Neural crest cell (in vitro differentiated cells): Measurements from ENCODE around the gene RIMS1. TPM values are rescaled to one million over a fixed set of nuclear protein-coding genes. Genes with fewer than 3 reads are reported as not detected.

Experiments used
- DNase-seq: peaks from one replicate; pipeline ENCODE4 v3.0.0; 2021; ENCODE audit warnings: low read depth, mixed read lengths, low spot score
- H3K27ac Mint-ChIP-seq: one replicate; pipeline ENCODE4 v1.8.0; 2021; ENCODE audit warnings: mild to moderate bottlenecking, mixed read lengths; ENCODE audit not compliant: unreplicated experiment
- H3K27me3 Mint-ChIP-seq: 2 replicates; pipeline ENCODE4 v1.8.0; 2021; ENCODE audit warnings: low read depth, mild to moderate bottlenecking, mixed read lengths
- H3K36me3 Mint-ChIP-seq: 2 replicates; pipeline ENCODE4 v1.8.0; 2021; ENCODE audit warnings: low read depth, mild to moderate bottlenecking, mixed read lengths
- H3K4me1 Mint-ChIP-seq: 2 replicates; pipeline ENCODE4 v1.8.0; 2021; ENCODE audit warnings: mixed read lengths
- H3K4me3 Mint-ChIP-seq: one replicate; pipeline ENCODE4 v1.8.0; 2021; ENCODE audit warnings: mild to moderate bottlenecking, mixed read lengths
- H3K9me3 Mint-ChIP-seq: 2 replicates; pipeline ENCODE4 v1.8.0; 2021; ENCODE audit warnings: mixed read lengths
- total RNA-seq: library from RNA; stranded (reverse); gene quantifications from 2 replicates; pipeline ENCODE4 v1.2.1, GENCODE V29; 2021
- TF ChIP-seq, protein P1 (sequence below): fragments of 200-600 bp; sonication (generic); conservative IDR thresholded peaks from 2 replicates; pipeline ENCODE4 v1.5.0; 2021; ENCODE audit warnings: antibody characterized with exemption, mild to moderate bottlenecking

Gene RIMS1
- total RNA-seq, 1 donor from 2014 or later: 4.5 TPM

DNA sequence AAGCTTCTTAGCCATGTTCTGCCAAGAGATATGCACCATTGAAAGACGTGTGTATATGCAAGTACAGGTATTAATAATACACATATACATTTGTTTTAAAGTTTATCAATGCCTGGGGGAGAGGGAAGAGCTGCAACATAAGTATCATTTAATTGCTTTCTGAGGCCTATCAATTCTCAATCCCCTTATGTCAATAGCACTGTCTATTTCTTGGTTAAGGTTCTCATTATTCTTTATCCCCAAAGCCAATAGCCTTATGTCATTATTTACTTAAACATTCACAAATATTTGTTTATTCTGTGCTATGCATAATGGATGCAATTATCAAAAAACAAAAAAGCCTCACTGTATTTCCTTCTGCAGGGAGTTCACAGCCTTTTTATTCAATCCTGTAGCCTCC is 385.2 kb downstream of the RIMS1 start:
- H3K27me3 Mint-ChIP-seq: no peaks in the 10 kb centered on the region
- no peaks in the 10 kb centered on the region for H3K4me1 Mint-ChIP-seq
- H3K27ac Mint-ChIP-seq: no peak overlapping the region
- H3K36me3 Mint-ChIP-seq: no peaks in the 10 kb centered on the region
- no peaks in the 10 kb centered on the region for H3K9me3 Mint-ChIP-seq
- TF ChIP-seq, protein P1, sequence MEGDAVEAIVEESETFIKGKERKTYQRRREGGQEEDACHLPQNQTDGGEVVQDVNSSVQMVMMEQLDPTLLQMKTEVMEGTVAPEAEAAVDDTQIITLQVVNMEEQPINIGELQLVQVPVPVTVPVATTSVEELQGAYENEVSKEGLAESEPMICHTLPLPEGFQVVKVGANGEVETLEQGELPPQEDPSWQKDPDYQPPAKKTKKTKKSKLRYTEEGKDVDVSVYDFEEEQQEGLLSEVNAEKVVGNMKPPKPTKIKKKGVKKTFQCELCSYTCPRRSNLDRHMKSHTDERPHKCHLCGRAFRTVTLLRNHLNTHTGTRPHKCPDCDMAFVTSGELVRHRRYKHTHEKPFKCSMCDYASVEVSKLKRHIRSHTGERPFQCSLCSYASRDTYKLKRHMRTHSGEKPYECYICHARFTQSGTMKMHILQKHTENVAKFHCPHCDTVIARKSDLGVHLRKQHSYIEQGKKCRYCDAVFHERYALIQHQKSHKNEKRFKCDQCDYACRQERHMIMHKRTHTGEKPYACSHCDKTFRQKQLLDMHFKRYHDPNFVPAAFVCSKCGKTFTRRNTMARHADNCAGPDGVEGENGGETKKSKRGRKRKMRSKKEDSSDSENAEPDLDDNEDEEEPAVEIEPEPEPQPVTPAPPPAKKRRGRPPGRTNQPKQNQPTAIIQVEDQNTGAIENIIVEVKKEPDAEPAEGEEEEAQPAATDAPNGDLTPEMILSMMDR: no peak
- no peak overlapping the region for H3K4me3 Mint-ChIP-seq
- DNase-seq: no peak

DNA sequence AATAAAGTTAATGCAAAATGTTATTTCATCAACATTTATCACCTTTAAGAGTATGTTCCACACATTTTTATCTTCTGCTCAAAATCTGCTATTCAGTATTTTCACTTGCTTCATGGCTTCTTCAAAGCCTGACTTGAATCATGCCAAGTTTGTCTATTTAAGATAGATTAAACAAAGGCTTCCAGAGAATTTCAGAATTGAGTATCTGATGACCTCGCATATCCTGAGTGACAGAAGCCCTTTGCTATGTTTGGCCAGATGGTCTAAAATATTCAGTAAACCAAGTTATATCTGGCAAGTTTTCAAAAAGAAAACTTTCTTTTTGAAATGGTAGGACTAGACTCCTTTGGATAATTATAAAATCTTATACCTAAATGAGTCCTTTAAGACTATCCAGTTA is 386.6 kb downstream of the RIMS1 start:
- Mint-ChIP-seq H3K27me3 (no peaks in the 10 kb centered on the region), H3K4me1 (no peaks in the 10 kb centered on the region)

DNA sequence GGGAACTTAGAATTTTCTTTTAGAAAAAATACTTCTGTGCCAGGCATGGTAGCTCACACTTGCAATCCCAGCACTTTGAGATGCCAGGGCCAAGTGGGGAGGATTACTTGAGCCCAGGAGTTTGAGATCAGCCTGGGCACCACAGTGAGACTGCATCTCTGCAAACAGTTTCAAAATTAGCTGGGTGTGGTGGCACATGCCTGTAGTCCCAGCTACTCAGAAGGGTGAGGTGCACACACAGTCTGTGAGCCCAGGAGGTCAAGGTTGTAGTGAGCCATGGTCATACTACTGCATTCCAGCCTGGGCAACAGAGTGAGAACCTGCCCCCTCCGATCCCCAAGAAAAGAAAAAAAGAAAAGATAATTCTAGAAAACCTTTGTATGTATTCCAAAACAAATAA is 389.5 kb downstream of the RIMS1 start:
- no peaks in the 10 kb centered on the region for H3K9me3 Mint-ChIP-seq
- no peak for DNase-seq
- H3K4me3 Mint-ChIP-seq: no peak overlapping the region
- no peaks in the 10 kb centered on the region for H3K36me3 Mint-ChIP-seq
- H3K27ac Mint-ChIP-seq: no peak overlapping the region
- H3K4me1 Mint-ChIP-seq: no peaks in the 10 kb centered on the region
- no peaks in the 10 kb centered on the region for H3K27me3 Mint-ChIP-seq
- TF ChIP-seq, protein P1: no peak

More for the DNA sequence above, 386.6 kb downstream of the RIMS1 start:
- Mint-ChIP-seq H3K9me3 (no peaks in the 10 kb centered on the region), H3K36me3 (no peaks in the 10 kb centered on the region), H3K27ac (no peak overlapping the region), H3K4me3 (no peak overlapping the region)
- DNase-seq: no peak
- TF ChIP-seq, protein P1: no peak

DNA sequence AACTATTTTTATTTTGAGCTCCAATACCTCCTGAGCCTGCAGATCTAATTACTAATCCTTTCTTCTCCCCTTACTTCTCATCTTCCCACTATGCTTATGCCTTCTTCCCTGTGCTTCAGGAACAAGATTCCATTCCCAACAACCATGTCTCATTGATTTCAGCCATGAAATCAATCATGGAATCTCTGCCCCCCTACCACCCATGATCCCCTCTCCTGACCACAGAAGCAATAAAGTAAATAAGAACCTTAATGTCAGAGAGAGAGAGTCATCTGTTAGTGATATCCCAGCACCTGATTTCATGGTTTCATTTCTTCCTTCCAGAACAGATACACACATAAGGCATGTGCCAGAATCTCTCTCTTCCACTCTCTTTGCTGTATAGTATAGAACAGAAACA is 395.9 kb downstream of the RIMS1 start:
- Mint-ChIP-seq H3K4me1 (no peaks in the 10 kb centered on the region), H3K9me3 (no peaks in the 10 kb centered on the region), H3K27ac (no peak overlapping the region), H3K4me3 (no peak overlapping the region), H3K27me3 (no peaks in the 10 kb centered on the region), H3K36me3 (no peaks in the 10 kb centered on the region)
- DNase-seq: no peak
- TF ChIP-seq, protein P1: no peak

DNA sequence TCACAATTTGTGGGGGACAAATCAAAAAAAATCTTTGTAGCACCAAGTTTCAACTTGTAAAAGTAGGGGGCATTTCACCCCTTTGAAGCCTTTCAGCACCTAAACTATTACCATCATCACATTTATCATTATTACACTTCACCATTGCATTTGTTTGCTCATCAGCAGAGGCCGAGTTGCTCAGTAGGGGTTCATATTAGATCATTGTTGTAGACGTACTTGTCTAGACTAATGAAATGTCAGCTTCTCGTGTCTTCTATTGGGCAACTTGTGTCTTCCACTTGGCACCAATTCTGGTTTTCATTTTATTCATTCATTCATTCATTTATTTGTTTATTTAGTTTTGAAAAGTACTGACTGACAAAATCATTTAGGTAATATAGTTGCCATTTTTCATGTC is 397.2 kb downstream of the RIMS1 start:
- Mint-ChIP-seq H3K27me3 (no peaks in the 10 kb centered on the region), H3K36me3 (no peaks in the 10 kb centered on the region), H3K4me3 (no peak overlapping the region), H3K27ac (no peak overlapping the region), H3K4me1 (peaks cover 3% of the 10 kb centered on the region), H3K9me3 (no peaks in the 10 kb centered on the region)
- TF ChIP-seq, protein P1: no peak
- no peak for DNase-seq

DNA sequence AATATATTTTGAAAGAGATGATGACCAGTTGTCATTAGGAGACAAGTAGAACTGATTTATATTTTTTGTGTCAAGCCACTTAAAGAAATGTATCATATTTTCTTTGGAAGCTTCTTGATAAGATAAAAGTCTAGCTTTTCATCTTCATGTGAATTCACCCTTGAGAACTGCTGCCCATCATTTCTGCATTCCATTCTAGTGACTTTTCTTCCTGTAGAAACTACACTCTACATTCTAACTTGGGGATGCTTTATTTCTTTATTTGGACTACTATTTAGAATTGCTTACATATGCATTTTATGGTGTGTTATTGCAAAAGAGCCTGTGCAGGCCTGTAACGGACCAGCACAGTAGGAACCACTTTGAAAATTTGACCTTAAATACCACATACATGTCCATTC is 400.6 kb downstream of the RIMS1 start:
- H3K4me3 Mint-ChIP-seq: no peak overlapping the region
- TF ChIP-seq, protein P1: no peak
- peaks cover 12% of the 10 kb centered on the region for H3K4me1 Mint-ChIP-seq
- H3K36me3 Mint-ChIP-seq: no peaks in the 10 kb centered on the region
- no peaks in the 10 kb centered on the region for H3K27me3 Mint-ChIP-seq
- H3K27ac Mint-ChIP-seq: no peak overlapping the region
- no peak for DNase-seq
- no peaks in the 10 kb centered on the region for H3K9me3 Mint-ChIP-seq
